Measurements from ENCODE around the gene RFX2.

RFX2 gene

DNA sequence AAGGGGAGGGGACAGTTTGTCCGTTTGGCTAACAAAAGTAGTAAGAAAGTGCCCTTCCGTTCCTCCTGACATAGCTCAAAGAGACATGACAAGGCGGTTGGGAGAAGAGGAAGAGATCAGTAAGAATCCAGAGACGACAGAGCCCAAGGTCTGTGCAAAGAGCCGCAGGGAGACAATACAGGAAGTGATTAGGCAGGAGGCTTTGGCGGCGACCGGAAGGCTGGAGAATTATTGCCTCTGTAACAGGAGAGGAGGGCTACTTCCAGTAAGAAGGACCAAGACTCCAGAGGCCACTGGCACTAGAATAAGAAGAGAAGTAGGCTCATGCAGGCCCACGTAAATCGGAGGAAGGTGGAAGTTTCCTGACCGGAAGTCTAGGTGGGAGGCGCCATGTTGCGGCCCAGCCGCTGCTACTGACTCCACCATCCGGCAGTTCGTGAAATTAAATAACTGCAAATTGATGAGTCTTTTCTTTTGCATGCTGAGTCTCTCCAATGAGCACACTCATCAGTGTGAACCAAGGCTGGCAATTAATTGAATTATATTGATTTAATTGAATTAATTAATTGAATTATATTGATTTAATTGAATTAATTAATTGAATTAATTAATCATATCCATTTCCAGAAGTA lies 9.9 kb downstream of the RFX2 start:
- H3K4me3 ChIP-seq (ENCODE audit: low read depth, low read length): no peak overlapping the region
- in situ Hi-C loops (cut with HindIII; ENCODE audit: low sequenced_read_pairs): no loop called here
- TF ChIP-seq, protein P1, sequence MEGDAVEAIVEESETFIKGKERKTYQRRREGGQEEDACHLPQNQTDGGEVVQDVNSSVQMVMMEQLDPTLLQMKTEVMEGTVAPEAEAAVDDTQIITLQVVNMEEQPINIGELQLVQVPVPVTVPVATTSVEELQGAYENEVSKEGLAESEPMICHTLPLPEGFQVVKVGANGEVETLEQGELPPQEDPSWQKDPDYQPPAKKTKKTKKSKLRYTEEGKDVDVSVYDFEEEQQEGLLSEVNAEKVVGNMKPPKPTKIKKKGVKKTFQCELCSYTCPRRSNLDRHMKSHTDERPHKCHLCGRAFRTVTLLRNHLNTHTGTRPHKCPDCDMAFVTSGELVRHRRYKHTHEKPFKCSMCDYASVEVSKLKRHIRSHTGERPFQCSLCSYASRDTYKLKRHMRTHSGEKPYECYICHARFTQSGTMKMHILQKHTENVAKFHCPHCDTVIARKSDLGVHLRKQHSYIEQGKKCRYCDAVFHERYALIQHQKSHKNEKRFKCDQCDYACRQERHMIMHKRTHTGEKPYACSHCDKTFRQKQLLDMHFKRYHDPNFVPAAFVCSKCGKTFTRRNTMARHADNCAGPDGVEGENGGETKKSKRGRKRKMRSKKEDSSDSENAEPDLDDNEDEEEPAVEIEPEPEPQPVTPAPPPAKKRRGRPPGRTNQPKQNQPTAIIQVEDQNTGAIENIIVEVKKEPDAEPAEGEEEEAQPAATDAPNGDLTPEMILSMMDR (IDR thresholded peaks at IDR 0.05; ENCODE audit: low read depth, low read length, missing control alignments): no peak
- DNase-seq (ENCODE audit: low read depth): no peak

DNA sequence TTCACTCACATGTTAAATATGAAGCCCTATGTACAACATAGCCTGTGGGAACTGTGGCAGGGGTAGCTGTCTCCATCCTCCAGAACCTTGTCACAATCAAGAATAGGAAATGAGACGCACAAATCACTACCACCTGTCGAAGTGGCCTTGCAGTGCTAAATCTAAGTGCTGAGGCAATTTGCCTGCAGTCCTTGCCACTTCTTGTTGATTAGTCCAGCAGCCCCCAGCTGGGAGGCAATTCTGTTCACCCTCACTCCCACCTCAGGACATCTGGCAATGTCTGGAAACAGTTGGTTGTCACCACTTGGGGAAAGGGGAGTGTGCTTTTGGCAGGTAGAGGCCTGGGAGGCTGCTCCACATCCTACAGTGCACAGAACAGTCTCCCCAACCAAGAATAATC lies 10.7 kb downstream of the RFX2 start:
- no peak overlapping the region for H3K4me3 ChIP-seq (ENCODE audit: low read depth, low read length)

DNA sequence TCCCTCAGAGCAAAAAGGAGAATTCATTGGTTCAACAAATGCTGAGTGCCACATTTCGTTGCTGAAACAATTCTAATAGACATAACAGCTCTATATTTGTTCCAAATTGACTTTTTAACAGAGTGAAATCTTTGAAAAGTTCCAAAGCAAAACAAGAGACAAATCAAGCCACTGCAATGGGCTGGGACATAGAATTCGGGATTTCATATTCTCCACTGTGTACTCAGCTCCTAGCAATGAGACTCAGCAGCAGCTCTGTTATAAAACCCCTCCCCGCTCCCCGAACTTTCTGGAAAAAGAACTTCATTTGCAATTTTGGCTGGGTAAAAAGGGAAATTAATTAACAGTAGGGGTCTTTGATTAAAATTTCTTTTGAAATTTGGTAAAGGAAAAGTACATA lies 11.3 kb downstream of the RFX2 start:
- no peak overlapping the region for H3K4me3 ChIP-seq (ENCODE audit: low read depth, low read length)
- DNase-seq (ENCODE audit: low read depth): no peak
- in situ Hi-C loops (cut with HindIII; ENCODE audit: low sequenced_read_pairs): no loop called here
- TF ChIP-seq, protein P1 (IDR thresholded peaks at IDR 0.05; ENCODE audit: low read depth, low read length, missing control alignments): no peak

More for the DNA sequence above, 10.7 kb downstream of the RFX2 start:
- in situ Hi-C loops (cut with HindIII; ENCODE audit: low sequenced_read_pairs): no loop called here
- no peak for DNase-seq (ENCODE audit: low read depth)
- TF ChIP-seq, protein P1 (IDR thresholded peaks at IDR 0.05; ENCODE audit: low read depth, low read length, missing control alignments): no peak

DNA sequence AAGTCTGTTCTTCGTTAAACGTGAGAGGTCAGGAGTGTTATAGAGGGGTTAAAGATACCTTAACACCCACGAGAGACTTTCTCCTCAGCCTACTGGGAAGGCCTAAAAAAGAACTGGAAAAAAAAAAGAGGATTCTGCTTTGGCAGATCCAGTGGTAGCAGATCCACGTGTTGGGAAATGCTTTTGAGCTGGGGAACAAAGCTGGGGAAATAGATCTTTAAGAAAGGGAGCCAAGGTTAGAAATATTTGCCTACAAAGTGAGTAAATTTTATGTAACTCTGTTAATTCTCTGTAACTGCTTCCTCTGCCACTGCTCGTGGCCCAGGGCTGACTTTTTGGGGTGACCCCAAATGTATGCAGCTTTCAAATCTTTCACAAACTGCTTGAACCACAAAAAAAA lies 11.7 kb downstream of the RFX2 start:
- H3K4me3 ChIP-seq (ENCODE audit: low read depth, low read length): no peak overlapping the region
- TF ChIP-seq, protein P1 (IDR thresholded peaks at IDR 0.05; ENCODE audit: low read depth, low read length, missing control alignments): no peak
- DNase-seq (ENCODE audit: low read depth): no peak
- in situ Hi-C loops (cut with HindIII; ENCODE audit: low sequenced_read_pairs): no loop called here

DNA sequence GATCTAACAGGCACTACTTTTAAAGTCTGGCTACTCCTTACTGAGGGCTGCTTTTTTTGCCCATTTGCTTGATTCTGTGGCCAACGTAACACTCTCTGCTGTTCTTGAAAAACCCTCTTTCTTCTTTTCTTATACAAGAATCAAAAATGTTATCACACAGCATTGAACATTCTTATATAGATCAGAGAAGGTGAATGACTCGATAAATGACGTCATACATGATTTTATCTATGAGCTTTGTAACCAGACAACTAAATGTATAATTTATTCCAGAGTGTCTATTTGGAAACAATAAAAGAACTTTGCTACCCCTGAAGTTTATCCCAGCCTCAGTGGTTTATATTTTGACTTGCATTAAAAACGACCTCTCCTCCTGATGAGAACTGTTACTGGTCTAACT lies 12.4 kb downstream of the RFX2 start:
- no peak overlapping the region for H3K4me3 ChIP-seq (ENCODE audit: low read depth, low read length)
- TF ChIP-seq, protein P1 (IDR thresholded peaks at IDR 0.05; ENCODE audit: low read depth, low read length, missing control alignments): no peak
- no peak for DNase-seq (ENCODE audit: low read depth)
- in situ Hi-C loops (cut with HindIII; ENCODE audit: low sequenced_read_pairs): no loop called here

DNA sequence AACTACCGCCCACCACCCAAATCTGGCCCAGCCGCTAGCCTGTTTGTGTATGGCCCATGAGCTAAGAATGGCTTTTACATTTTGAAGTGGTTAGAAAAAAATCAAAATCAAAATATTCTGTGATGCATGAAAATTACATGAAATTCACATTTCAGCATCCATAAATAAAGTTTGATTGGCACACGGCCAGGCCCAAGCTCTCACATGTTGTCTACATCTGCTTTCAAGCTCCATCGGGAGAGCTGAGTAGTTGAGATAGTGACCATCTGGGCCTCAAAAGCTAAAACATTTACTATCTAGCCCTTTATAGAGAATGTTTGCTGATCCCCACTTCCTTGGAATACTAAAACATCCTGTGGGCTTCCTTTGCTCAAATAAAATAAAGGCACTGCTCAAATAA lies 14.5 kb downstream of the RFX2 start:
- DNase-seq (ENCODE audit: low read depth): no peak
- H3K4me3 ChIP-seq (ENCODE audit: low read depth, low read length): no peak overlapping the region
- in situ Hi-C loops (cut with HindIII; ENCODE audit: low sequenced_read_pairs): no loop called here
- TF ChIP-seq, protein P1 (IDR thresholded peaks at IDR 0.05; ENCODE audit: low read depth, low read length, missing control alignments): no peak
